Left lung (tissue), 10 donors: ENCODE data around the gene FBXL20. TPM values are rescaled to one million over a fixed set of nuclear protein-coding genes. Genes with fewer than 3 reads are reported as not detected.
A peak's percentile ranks its signal among the peaks of the same experiment; 100 is the strongest.
"Not testable (repeated sequence)": the region's sequence is repeated elsewhere in the genome, so short reads cannot be mapped to it uniquely, and the experiment has no call there.

Source experiments
- ATAC-seq: fragments of 200-7000 bp; cut with Tn5 transposase; one replicate; pipeline ENCODE4 v1.9.1; 2020; ENCODE audit warnings: moderate library complexity
- DNase-seq, 4 donors: peaks; one replicate each; pipeline ENCODE4 v3.0.0-alpha.2; 2013 to 2020
- H3K27ac ChIP-seq, 2 donors: fragments of 200-600 bp; sonication (generic) in 1 of 2; one replicate each; pipeline versions ENCODE4 v1.5.0 to v1.8.0; 2020 to 2021
- H3K27me3 ChIP-seq, 2 donors: fragments of 200-600 bp; sonication (generic) in 1 of 2; one replicate each; pipeline versions ENCODE4 v1.5.0 to v1.8.0; 2020 to 2021
- H3K36me3 ChIP-seq, 2 donors: fragments of 200-600 bp; sonication (generic) in 1 of 2; one replicate each; pipeline versions ENCODE4 v1.5.0 to v1.8.0; 2020 to 2021
- H3K4me1 ChIP-seq, 2 donors: fragments of 200-600 bp; one replicate each; pipeline ENCODE4 v1.8.0; 2021
- H3K4me3 ChIP-seq, 2 donors: fragments of 200-600 bp; sonication (generic) in 1 of 2; one replicate each; pipeline versions ENCODE4 v1.5.0 to v1.8.0; 2020 to 2021; ENCODE audit warnings: mild to moderate bottlenecking in 1 of 2
- H3K9me3 ChIP-seq, 2 donors: fragments of 200-600 bp; sonication (generic) in 1 of 2; one replicate each; pipeline versions ENCODE4 v1.5.0 to v1.8.0; 2020 to 2021
- intact Hi-C, 2 donors: fragments of 100-400 bp; cut with DNase I; formaldehyde crosslinking; loops; one replicate each; pipeline versions ENCODE4 v1.11.2 to v1.14.2; 2022
- polyA plus RNA-seq, 6 donors: library from polyadenylated mRNA; unstranded; fragments of 120-200 nt; gene quantifications; one replicate each; pipeline ENCODE4 v1.2.1, GENCODE V29; 2013; ENCODE audit not compliant: insufficient read length in 6 of 6
- total RNA-seq, 2 donors: library from RNA; stranded (reverse); fragmentation: NEBNext Ultra II Directional; extraction: Animal tissue kit (Norgen Biotek cat#: 25700); gene quantifications; one replicate each; pipeline ENCODE4 v1.2.1, GENCODE V29; 2021
- TF ChIP-seq, protein P1 (sequence below), 2 donors: fragments of 200-600 bp; sonication (generic) in 1 of 2; IDR thresholded peaks; one replicate each; pipeline versions ENCODE4 v1.5.0 to v1.8.0; 2021; ENCODE audit warnings: antibody characterized with exemption in 2 of 2
- donor health status: DM: no; HTN: yes; CAD: no.
- donor health status: DM: no; HTN: no; CAD: no.

Gene FBXL20
- total and polyA plus RNA-seq, 8 donors = 14.1 to 27.3 (median 18.7) TPM

GRCh38 chr17:39391448-39391847 lies 10.0 kb downstream of the FBXL20 start:
- Histone ChIP-seq H3K27ac (no peak overlapping the region), H3K9me3 (no peaks in the 10 kb centered on the region), H3K36me3 (peaks cover 0 to 10% of the 10 kb centered on the region in 2 donors), H3K4me1 (no peaks in the 10 kb centered on the region), H3K4me3 (no peak overlapping the region), H3K27me3 (no peaks in the 10 kb centered on the region)
- intact Hi-C loops = no loop called here
- TF ChIP-seq, protein P1, sequence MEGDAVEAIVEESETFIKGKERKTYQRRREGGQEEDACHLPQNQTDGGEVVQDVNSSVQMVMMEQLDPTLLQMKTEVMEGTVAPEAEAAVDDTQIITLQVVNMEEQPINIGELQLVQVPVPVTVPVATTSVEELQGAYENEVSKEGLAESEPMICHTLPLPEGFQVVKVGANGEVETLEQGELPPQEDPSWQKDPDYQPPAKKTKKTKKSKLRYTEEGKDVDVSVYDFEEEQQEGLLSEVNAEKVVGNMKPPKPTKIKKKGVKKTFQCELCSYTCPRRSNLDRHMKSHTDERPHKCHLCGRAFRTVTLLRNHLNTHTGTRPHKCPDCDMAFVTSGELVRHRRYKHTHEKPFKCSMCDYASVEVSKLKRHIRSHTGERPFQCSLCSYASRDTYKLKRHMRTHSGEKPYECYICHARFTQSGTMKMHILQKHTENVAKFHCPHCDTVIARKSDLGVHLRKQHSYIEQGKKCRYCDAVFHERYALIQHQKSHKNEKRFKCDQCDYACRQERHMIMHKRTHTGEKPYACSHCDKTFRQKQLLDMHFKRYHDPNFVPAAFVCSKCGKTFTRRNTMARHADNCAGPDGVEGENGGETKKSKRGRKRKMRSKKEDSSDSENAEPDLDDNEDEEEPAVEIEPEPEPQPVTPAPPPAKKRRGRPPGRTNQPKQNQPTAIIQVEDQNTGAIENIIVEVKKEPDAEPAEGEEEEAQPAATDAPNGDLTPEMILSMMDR (IDR thresholded peaks at IDR 0.05) = no peak
- no peak for ATAC-seq
- DNase-seq = no peak

- ATAC-seq = no peak
- no peak for DNase-seq
- Histone ChIP-seq H3K27me3 (no peaks in the 10 kb centered on the region), H3K4me3 (no peak overlapping the region), H3K4me1 (no peaks in the 10 kb centered on the region), H3K36me3 (peaks cover 0 to 10% of the 10 kb centered on the region in 2 donors), H3K27ac (no peak overlapping the region), H3K9me3 (no peaks in the 10 kb centered on the region)
- TF ChIP-seq, protein P1 (IDR thresholded peaks at IDR 0.05) = no peak
- intact Hi-C loops = no loop called here
Observed at GRCh38 chr17:39385040-39385439, 16.4 kb downstream of the FBXL20 start.

- TF ChIP-seq, protein P1 (IDR thresholded peaks at IDR 0.05) = no peak
- H3K27me3 ChIP-seq = no peaks in the 10 kb centered on the region
- intact Hi-C loops = no loop called here
- no peak for ATAC-seq
- no peak for DNase-seq
- peaks cover 0 to 7% of the 10 kb centered on the region in 2 donors for H3K4me1 ChIP-seq
- no peak overlapping the region for H3K4me3 ChIP-seq
- no peaks in the 10 kb centered on the region for H3K9me3 ChIP-seq
- H3K36me3 ChIP-seq = no peaks in the 10 kb centered on the region
- no peak overlapping the region for H3K27ac ChIP-seq
Observed at GRCh38 chr17:39380144-39380543, 21.3 kb downstream of the FBXL20 start.

DNA sequence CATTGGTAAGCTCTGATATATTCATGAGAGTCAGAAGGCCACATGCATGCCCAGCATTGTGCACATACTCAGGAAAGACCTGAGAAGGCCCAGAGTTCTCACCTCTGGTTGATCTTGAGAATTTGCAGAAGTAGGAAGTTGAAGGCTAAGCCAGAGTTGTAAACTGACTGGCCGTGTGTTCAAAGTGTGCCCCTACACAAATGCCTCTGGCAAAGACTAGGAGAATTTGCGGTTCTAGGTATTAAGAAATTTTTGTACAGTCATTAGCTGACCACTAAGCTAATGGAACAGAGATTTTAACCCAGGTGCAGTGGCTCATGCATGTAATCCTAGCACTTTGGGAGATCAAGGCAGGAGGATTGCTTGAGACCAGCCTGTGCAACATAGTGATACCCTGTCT lies 25.0 kb downstream of the FBXL20 start:
- intact Hi-C loops = no loop called here
- Histone ChIP-seq H3K27me3 (no peaks in the 10 kb centered on the region), H3K27ac (no peak overlapping the region), H3K36me3 (no peaks in the 10 kb centered on the region), H3K4me3 (no peak overlapping the region), H3K4me1 (peaks cover 0 to 12% of the 10 kb centered on the region in 2 donors), H3K9me3 (no peaks in the 10 kb centered on the region)
- no peak for DNase-seq
- no peak for ATAC-seq
- TF ChIP-seq, protein P1 (IDR thresholded peaks at IDR 0.05) = no peak

GRCh38 chr17:39367805-39368204 lies 33.6 kb downstream of the FBXL20 start:
- H3K27me3 ChIP-seq, H3K36me3 ChIP-seq, DNase-seq, ATAC-seq, H3K4me3 ChIP-seq, H3K27ac ChIP-seq, intact Hi-C loops, H3K9me3 ChIP-seq: not testable (repeated sequence)
- peaks cover 0 to 33% of the 10 kb centered on the region in 2 donors for H3K4me1 ChIP-seq

GRCh38 chr17:39365872-39366271 lies 35.6 kb downstream of the FBXL20 start:
- no peaks in the 10 kb centered on the region for H3K36me3 ChIP-seq
- H3K27me3 ChIP-seq = no peaks in the 10 kb centered on the region
- ATAC-seq (no peak), DNase-seq (no peak)
- intact Hi-C loops = no loop called here
- no peaks in the 10 kb centered on the region for H3K9me3 ChIP-seq
- peaks cover 0 to 42% of the 10 kb centered on the region in 2 donors for H3K4me1 ChIP-seq
- no peak overlapping the region for H3K4me3 ChIP-seq
- TF ChIP-seq, protein P1 (IDR thresholded peaks at IDR 0.05) = no peak
- peak overlapping the region; percentile 10 to 70 for H3K27ac ChIP-seq
